ENCODE measurements around the gene OST4. TPM values are rescaled to one million over a fixed set of nuclear protein-coding genes. Genes with fewer than 3 reads are reported as not detected.

OST4 gene
- total and polyA plus RNA-seq, 2 donors from 2014 or later, result 260 to 718 TPM

- Histone ChIP-seq H3K4me3 (ENCODE audit: low read length in 3 of 3) (peak overlapping the region; percentile 87 to 95 (median 90)), H3K4me1 (ENCODE audit: control insufficient read depth in 2 of 3, insufficient read depth in 2 of 3, low read depth in 1 of 3, low read length in 3 of 3) (peaks cover 2 to 14% (median 2%) of the 10 kb centered on the region in 3 donors), H3K27ac (ENCODE audit: low read depth in 2 of 2, low read length in 2 of 2) (peak overlapping the region; percentile 83 to 97), H3K9me3 (ENCODE audit: control insufficient read depth in 2 of 3, insufficient read depth in 1 of 3, low read length in 3 of 3) (no peaks in the 10 kb centered on the region), H3K36me3 (ENCODE audit: control insufficient read depth in 2 of 3, insufficient read depth in 3 of 3, low read length in 3 of 3) (peaks cover 0 to 12% (median 0%) of the 10 kb centered on the region in 3 donors), H3K9ac (ENCODE audit: low read length in 3 of 3) (peak overlapping the region; percentile 65 to 93 (median 88)), H3K27me3 (ENCODE audit: control insufficient read depth, insufficient read depth, low read length) (no peaks in the 10 kb centered on the region)
- FAIRE-seq (no peak), DNase-seq (peak in 2 of 5 donors; percentile 76 to 89)
- intact Hi-C loops (cut with DNase I), result no loop called here
- TF ChIP-seq CTCF (IDR thresholded peaks at IDR 0.05; ENCODE audit: borderline replicate concordance, extremely low read depth, insufficient read depth), result no peak
Observed at GRCh38 chr2:27049422-27050280, 21.8 kb downstream of the OST4 start.

GRCh38 chr2:27042985-27043634 is 28.3 kb downstream of the OST4 start:
- Histone ChIP-seq H3K9me3 (ENCODE audit: control insufficient read depth in 2 of 3, insufficient read depth in 1 of 3, low read length in 3 of 3) (no peaks in the 10 kb centered on the region), H3K4me3 (ENCODE audit: low read length in 3 of 3) (no peak overlapping the region), H3K9ac (ENCODE audit: low read length in 3 of 3) (no peak overlapping the region), H3K27ac (ENCODE audit: low read depth in 2 of 2, low read length in 2 of 2) (no peak overlapping the region), H3K36me3 (ENCODE audit: control insufficient read depth in 2 of 3, insufficient read depth in 3 of 3, low read length in 3 of 3) (peaks cover 0 to 20% (median 17%) of the 10 kb centered on the region in 3 donors), H3K4me1 (ENCODE audit: control insufficient read depth in 2 of 3, insufficient read depth in 2 of 3, low read depth in 1 of 3, low read length in 3 of 3) (peaks cover 2 to 11% (median 7%) of the 10 kb centered on the region in 3 donors), H3K27me3 (ENCODE audit: control insufficient read depth, insufficient read depth, low read length) (no peaks in the 10 kb centered on the region)
- FAIRE-seq (no peak), DNase-seq (no peak)
- no peak for TF ChIP-seq CTCF (IDR thresholded peaks at IDR 0.05; ENCODE audit: borderline replicate concordance, extremely low read depth, insufficient read depth)
- intact Hi-C loops (cut with DNase I), result no loop called here

GRCh38 chr2:27042159-27042661 is 29.2 kb downstream of the OST4 start:
- Histone ChIP-seq H3K36me3 (ENCODE audit: control insufficient read depth in 2 of 3, insufficient read depth in 3 of 3, low read length in 3 of 3) (peaks cover 0 to 29% (median 25%) of the 10 kb centered on the region in 3 donors), H3K27ac (ENCODE audit: low read depth in 2 of 2, low read length in 2 of 2) (peak overlapping the region in 1 of 2 donors; percentile 41), H3K27me3 (ENCODE audit: control insufficient read depth, insufficient read depth, low read length) (no peaks in the 10 kb centered on the region), H3K9ac (ENCODE audit: low read length in 3 of 3) (no peak overlapping the region), H3K4me1 (ENCODE audit: control insufficient read depth in 2 of 3, insufficient read depth in 2 of 3, low read depth in 1 of 3, low read length in 3 of 3) (peaks cover 2 to 11% (median 7%) of the 10 kb centered on the region in 3 donors), H3K4me3 (ENCODE audit: low read length in 3 of 3) (peak overlapping the region in 1 of 3 donors; percentile 13), H3K9me3 (ENCODE audit: control insufficient read depth in 2 of 3, insufficient read depth in 1 of 3, low read length in 3 of 3) (no peaks in the 10 kb centered on the region)
- peak in 2 of 5 donors; percentile 62 to 67 for DNase-seq
- intact Hi-C loops (cut with DNase I), result no loop called here
- FAIRE-seq, result no peak
- no peak for TF ChIP-seq CTCF (IDR thresholded peaks at IDR 0.05; ENCODE audit: borderline replicate concordance, extremely low read depth, insufficient read depth)

All from kidney (tissue), 14 donors.